Ishikawa (cell line): ENCODE data around the gene CNTNAP5.

Experiments
- EGR1 ChIP-seq: IDR thresholded peaks from 2 replicates; pipeline ENCODE4 v1.6.1; 2012
- EP300 ChIP-seq: IDR thresholded peaks from 2 replicates; pipeline ENCODE4 v1.6.1; 2012; ENCODE audit warnings: borderline replicate concordance
- FOXM1 ChIP-seq: IDR thresholded peaks from 2 replicates; pipeline ENCODE4 v1.6.1; 2012; ENCODE audit warnings: low read depth, borderline replicate concordance
- MAX ChIP-seq: IDR thresholded peaks from 2 replicates; pipeline ENCODE4 v1.6.1; 2012
- REST ChIP-seq: IDR thresholded peaks from 2 replicates; pipeline ENCODE4 v1.6.1; 2012; ENCODE audit warnings: low read depth, mild to moderate bottlenecking
- TAF1 ChIP-seq: IDR thresholded peaks from 2 replicates; pipeline ENCODE4 v1.6.1; 2012; ENCODE audit warnings: low read depth, mild to moderate bottlenecking
- TCF12 ChIP-seq: IDR thresholded peaks from 2 replicates; pipeline ENCODE4 v1.6.1; 2012; ENCODE audit warnings: low read depth
- USF1 ChIP-seq: IDR thresholded peaks from 2 replicates; pipeline ENCODE4 v1.6.1; 2012
- YY1 ChIP-seq: IDR thresholded peaks from 2 replicates; pipeline ENCODE4 v1.6.1; 2012; ENCODE audit warnings: low read depth
- ZBTB7A ChIP-seq: IDR thresholded peaks from 2 replicates; pipeline ENCODE4 v1.6.1; 2012; ENCODE audit warnings: low read depth

GRCh38 chr2:124316133-124316532 is 291.0 kb downstream of the CNTNAP5 start:
- TF ChIP-seq REST, result no peak
- no peak for TF ChIP-seq FOXM1
- TF ChIP-seq TCF12, result no peak
- TF ChIP-seq EP300, result no peak
- TF ChIP-seq USF1, result no peak
- TF ChIP-seq ZBTB7A, result no peak
- no peak for TF ChIP-seq EGR1
- no peak for TF ChIP-seq YY1
- TF ChIP-seq MAX, result no peak
- no peak for TF ChIP-seq TAF1
